GM08714 (cell line): ENCODE results near the gene KLF6.

Source experiments
- H3K4me3 ChIP-seq: fragments of 200-500 bp; sonication (Bioruptor generic); 2 replicates; pipeline ENCODE4 v1.5.1; 2014; ENCODE audit warnings: mild to moderate bottlenecking, low read length, inconsistent platforms
- ZNF274 ChIP-seq: IDR thresholded peaks from 2 replicates; pipeline ENCODE4 v1.6.1; 2012; ENCODE audit warnings: mild to moderate bottlenecking, low read depth, low read length

The KLF6 gene

DNA sequence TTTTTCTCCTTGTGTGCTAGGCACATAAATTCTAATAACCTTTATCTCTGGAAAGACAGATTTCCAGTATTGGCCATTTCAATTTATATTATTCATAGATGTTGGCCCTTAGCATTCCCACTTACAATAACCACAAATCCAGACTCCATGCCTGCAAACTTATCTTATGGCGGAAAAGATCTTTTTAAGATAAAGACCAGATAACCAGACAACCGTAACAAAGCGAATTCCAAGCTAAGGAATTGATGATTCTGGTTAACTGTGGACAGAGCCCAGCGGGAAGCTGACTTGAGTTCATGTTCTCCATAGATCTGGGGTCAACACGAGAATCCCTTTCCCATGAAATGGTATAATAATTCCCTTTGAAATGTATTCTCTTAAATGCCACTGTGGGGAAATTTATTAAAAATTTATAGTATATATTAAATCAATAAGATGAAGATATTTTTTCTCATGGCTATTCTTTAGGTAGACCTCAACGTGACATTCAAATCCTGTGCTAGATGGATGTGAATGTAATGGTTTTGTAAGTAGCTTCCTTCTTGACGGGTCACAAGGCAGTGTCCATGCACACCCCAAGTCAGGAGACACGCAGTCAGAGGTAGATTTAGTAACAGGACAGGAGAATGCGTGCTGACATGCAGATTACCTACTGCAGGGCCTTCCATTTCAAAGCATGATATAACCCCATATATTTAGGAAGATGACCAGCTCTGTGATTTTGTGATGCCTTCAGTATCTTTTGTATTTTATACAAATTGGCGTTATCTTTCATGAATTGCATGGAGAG, 37.7 kb upstream of the KLF6 start:
- TF ChIP-seq ZNF274 = no peak
- no peak overlapping the region for H3K4me3 ChIP-seq

DNA sequence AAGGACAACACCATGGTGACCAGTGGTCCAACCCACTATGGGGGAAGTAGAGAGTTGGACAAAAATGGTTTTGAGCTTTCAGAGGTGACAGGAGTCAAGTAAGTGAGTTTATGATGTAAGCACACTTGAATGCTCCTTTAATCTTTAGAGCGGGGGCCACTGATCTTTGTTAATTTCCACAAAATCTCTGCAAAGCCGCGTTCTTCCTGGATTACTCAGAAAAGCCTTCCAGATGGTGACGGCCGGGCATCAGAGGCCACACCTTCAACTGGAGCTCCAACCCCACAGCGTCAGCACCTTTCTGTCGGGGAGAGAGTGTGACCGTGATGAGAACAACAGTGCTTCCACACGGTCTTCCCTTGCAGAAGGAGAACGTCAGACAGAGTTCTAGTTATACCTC, 35.2 kb upstream of the KLF6 start:
- H3K4me3 ChIP-seq = no peak overlapping the region
- TF ChIP-seq ZNF274 = no peak

DNA sequence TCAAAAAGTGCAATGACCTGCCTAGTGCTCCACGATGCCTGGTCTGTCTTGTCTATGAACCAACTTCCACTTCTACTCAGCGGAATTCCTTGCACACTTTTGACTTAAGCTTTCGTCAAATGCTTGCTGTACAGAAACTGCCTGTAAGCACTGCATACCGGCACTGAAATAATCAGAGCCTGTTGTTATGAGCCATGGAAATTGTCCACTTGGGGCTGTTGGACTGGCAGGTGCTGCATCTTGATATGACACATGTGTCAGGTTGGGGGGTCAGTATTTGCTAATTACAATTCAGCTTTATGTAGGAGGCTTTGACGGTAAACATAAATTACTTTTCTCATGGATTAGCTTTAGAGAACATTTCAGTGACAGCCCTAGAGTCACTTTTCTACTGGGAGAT, 32.0 kb upstream of the KLF6 start:
- no peak for TF ChIP-seq ZNF274
- H3K4me3 ChIP-seq = no peak overlapping the region

DNA sequence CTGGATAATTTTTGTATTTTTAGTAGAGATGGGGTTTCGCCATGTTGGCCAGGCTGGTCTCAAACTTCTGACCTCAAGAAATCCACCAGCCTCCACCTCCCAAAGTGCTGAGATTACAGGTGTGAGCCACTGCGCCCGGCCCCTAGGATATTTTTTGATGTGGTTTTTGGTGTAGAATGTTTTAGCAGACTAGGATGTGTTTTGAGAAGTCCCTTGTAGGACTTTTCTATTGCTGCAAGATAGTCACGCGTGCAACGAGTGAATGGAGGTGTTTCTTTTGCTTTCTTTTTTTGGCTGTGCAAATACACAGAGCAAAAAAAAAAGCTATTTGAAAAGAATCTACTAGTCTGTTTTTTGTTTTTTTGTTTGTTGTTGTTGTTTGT, 29.8 kb upstream of the KLF6 start:
- no peak overlapping the region for H3K4me3 ChIP-seq
- TF ChIP-seq ZNF274 = no peak

DNA sequence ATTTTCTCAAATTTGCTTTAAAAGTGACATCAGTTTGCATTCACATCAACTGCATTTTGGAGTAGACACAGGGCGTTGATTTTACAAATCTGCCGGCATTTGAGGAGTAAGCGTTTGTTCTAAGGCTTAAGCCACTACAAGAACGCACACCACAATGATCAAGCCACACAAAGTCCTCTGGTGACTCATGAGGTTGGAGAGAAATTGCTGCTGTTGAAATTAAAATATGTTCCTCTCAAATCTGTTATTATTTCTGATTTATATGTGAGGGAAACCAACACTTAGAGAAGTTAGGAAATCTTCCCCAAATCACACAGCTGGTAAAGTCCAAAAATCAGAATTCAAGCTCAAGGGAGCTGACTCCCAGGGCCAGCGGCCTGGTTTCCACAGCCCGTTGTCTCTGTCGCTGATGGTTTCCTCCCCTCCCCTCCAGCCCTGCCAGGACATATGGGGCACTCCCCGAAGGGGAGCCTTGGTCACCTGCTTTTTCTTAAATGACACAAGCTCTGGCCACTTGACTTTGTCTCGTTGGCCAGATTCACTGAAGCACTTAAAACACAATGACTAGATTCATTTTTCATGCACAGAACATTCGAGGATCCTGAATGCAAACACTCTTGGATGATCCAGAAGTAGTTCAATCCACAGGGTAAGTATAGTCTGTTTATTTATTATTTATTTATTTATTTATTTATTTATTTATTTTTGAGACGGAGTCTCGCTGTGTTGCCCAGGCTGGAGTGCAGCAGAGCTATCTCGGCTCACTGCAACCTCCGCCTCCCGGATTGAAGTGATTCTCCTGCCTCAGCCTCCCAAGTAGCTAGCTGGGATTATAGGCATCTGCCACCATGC, 29.2 kb upstream of the KLF6 start:
- no peak overlapping the region for H3K4me3 ChIP-seq
- no peak for TF ChIP-seq ZNF274

DNA sequence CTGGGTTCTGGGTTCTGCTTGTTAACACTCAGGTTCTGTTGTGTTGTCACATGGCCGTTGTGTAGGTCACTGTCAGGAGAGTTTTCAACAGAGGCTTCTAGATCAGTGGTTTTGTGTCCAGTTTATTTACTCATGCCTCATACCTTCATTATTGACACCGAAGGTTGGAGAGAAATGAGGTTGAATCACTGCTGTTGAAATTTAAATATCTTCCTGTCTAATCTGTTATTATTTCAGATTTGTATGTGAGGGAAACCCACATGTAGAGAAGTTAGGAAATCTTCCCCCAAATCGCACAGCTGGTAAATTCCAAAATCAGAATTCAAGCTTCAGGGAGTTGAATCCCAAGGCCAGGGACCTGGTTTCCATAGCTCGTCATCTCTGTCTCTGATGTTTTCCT, 28.3 kb upstream of the KLF6 start:
- no peak overlapping the region for H3K4me3 ChIP-seq
- TF ChIP-seq ZNF274 = no peak

DNA sequence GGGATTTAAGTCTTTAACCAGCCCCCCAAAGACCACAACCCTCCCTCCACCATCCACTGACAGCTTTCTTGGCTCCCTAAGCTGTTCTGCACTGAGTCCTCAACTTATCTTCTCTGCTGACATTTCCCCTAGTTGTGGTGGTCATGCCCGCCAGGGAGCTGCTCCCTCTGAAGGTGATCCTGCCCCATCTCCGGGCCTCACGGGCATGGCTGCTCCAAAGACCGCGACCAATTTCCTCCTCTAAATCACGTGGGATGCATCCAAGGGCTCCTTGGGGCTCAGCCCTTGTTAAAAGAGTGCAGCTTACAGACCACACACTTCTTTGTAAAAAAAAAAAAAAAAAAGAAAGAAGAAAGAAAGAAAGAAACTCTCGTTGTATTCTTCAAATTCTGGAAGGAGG, 27.1 kb upstream of the KLF6 start:
- TF ChIP-seq ZNF274 = no peak
- H3K4me3 ChIP-seq = no peak overlapping the region

DNA sequence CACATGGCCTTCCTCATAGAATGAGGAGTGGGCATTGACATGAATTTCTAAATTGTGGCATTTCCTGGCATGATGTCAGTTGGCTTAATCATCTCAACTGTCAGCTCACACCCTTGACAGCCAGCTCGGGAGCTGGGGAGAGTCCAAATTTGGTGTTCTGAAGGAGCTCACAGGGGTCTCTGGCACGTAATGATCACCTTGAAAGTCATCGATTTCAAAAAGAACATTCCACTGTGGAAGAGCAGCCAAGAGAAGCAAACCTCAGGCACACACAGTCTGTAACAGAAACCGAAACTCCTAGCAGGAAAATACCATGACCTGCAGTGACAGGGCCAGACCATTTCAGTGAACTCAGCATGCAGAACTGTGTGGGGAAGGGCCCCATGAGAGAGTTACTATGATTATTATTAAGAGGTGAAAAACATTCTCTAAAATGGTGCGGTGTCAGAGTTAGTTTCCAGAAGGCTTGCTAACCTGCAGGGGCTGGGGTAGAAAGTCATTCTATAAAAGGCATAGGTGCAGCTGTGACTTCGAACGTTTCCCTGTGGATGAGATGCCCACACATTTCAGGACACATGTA, 26.4 kb upstream of the KLF6 start:
- peak overlapping the region; percentile 27; the same call in 1 of the 2 replicates for H3K4me3 ChIP-seq
- TF ChIP-seq ZNF274 = no peak

DNA sequence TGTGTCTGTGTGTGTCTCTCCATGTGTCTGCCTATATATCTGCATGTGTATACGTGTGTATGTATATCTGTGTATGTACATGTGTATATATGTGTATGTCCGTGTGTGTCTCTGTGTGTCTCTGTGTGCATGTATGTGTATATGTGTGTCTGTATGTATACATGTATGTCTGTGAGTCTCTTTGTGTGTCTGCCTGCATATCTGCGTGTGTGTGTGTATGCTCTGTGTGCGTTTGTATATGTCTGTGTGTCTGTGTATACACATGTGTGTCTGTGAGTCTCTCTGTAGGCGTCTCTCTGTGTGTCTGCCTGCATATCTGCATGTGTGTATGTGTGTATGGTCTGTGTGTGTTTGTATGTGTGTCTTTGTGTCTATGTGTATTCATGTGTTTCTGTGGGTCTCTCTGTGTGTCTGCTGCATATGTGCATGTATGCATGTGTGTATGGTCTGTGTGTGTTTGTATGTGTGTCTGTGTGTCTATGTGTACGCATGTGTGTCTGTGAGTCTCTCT, 23.7 kb upstream of the KLF6 start:
- no peak overlapping the region for H3K4me3 ChIP-seq
- TF ChIP-seq ZNF274 = no peak

DNA sequence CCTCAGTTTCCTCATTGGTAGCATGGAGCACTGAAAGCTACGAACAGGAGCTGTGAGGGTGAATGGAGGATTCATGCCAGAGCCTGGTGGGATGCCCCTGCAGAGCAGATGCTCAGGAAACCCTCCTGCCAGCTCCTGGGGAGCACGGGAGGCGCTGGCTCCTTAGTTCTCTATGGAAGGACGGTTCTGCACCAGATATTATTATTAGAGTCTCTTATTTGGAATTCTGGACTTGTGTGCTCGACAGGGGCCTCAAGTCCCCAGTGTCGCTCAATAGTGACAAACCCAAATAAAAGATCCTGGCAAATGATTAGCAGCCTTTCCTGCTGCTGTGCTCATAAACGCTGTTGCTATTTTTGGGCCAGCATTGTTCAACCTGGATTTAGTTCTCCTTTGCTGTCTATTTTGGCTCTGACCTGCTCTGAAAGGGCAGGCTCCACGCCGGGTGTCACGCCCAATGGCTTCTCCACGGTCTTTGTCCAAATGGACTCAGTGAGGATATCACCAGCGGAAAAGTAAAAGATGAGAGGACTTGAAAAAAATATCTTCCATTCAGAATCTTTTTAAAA, 23.0 kb upstream of the KLF6 start:
- no peak for TF ChIP-seq ZNF274
- no peak overlapping the region for H3K4me3 ChIP-seq

DNA sequence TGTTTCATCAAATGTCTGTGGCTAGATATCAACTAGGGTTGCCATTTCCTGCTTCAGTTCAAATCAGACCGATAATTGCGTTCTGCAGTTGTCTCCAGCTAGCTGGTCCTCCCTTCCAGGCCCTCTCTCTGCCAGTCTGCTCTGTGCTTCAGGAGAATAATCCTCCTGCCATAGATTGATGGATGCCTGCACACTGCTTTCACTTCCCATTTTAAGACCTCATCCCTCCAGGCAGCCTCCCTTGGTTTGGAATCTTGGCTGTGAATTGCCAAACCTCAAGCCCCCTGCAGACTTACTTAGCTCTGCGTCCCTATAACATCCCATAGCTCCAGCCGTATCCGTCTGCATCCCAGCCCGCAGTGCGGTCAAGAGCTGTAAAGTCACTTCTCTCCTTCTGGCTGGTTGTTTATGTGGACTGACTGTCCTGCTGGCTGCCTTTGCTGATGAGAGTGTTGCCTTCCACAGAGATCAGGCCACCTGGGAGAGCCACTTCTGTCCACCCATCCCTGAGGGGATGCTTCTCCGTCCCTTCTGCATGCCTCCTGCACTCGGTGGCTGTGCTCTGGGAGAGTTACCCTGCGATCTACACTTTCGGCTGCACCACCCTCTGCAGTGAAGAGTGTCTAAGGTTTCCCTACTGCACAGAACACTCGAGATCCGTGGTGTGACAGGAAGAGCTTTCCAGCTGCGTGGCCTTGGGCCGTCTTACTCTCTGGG, 22.4 kb upstream of the KLF6 start:
- TF ChIP-seq ZNF274 = no peak
- no peak overlapping the region for H3K4me3 ChIP-seq

DNA sequence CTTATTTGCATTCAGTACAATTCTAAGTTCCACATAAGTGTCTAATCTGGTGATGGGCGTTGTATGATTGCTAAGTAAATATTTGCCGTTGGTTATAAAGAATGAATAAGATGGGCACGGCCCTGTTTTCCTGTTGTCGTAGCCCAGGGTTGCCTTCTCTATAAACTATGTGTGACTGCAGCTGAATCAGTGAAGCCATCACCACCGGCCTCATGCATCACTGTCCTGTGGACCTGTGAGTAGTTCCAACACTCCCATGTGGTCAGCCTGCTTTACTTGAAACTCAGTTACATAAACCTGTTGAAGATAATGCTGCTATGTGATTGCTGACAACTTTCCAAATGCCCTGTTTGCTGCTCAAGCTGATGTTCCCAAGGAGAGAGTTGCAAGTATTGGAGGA, 21.6 kb upstream of the KLF6 start:
- H3K4me3 ChIP-seq = no peak overlapping the region
- TF ChIP-seq ZNF274 = no peak

DNA sequence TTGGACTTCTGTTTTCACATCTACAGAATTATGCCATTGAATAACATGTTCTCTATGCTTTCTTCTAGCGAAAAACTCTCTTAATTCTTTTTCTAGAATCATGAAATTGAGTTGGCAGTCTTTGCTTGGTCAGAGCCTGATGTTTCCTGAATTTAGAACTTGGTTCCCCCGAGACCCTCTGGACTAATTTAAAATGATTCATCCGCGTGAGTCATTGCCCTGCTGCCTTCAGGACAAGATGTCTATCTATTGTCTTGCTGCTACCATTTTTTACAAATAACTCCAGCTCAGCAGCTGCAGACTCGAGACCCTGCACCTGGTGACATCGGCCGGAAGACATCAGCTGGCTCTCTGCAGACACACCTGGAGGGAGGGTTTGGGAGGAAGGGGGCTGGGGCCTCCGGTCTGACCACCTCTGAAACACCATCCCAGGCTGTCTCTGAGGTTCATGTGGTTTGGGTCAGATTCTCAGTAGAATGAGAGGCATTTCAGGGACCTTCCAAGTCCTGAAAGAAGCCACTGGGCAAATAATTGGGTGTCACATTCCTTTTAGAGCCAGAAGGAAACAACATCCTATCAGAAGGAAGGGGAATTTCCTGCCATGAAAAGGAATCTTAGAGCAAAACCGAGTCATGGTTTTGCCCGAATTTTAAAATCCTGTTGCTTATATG, 20.9 kb upstream of the KLF6 start:
- no peak for TF ChIP-seq ZNF274
- peak overlapping the region; percentile 40; the same call in 1 of the 2 replicates for H3K4me3 ChIP-seq
